SHP77 treated with DMSO at 0.1 percent for 48 hours (cell line): ENCODE results near the gene RIC8B.

Experiments
- DNase-seq: peaks from one replicate; lab custom pipeline; 2025; lab: John Stamatoyannopoulos, UW

Gene RIC8B

GRCh38 chr12:106758349-106759110 is 16.0 kb upstream of the RIC8B start:
- no peak for DNase-seq

GRCh38 chr12:106759526-106760183 is 14.8 kb upstream of the RIC8B start:
- DNase-seq, result no peak

- no peak for DNase-seq
Measured at GRCh38 chr12:106760184-106760531, 14.3 kb upstream of the RIC8B start.

- DNase-seq, result no peak
Measured at GRCh38 chr12:106764220-106764619, 10.3 kb upstream of the RIC8B start.

- DNase-seq, result peak; percentile 6
Measured at GRCh38 chr12:106764738-106765137, 9.7 kb upstream of the RIC8B start.

GRCh38 chr12:106766393-106766826 is 8.1 kb upstream of the RIC8B start:
- no peak for DNase-seq

GRCh38 chr12:106767206-106767605 is 7.3 kb upstream of the RIC8B start:
- DNase-seq, result no peak

GRCh38 chr12:106767954-106768822 is 6.3 kb upstream of the RIC8B start:
- DNase-seq, result no peak

- DNase-seq, result no peak
Measured at GRCh38 chr12:106769078-106769477, 5.4 kb upstream of the RIC8B start.

GRCh38 chr12:106769546-106769945 is 4.9 kb upstream of the RIC8B start:
- no peak for DNase-seq

- no peak for DNase-seq
Measured at GRCh38 chr12:106771425-106771824, 3.1 kb upstream of the RIC8B start.

GRCh38 chr12:106773286-106774004 is 1.0 kb upstream of the RIC8B start:
- peak; percentile 32 for DNase-seq

- DNase-seq, result no peak
Measured at GRCh38 chr12:106774808-106775524, 484 bp downstream of the RIC8B start.

GRCh38 chr12:106776897-106777296 is 2.4 kb downstream of the RIC8B start:
- DNase-seq, result no peak

GRCh38 chr12:106780010-106780631 is 5.6 kb downstream of the RIC8B start:
- DNase-seq, result no peak

GRCh38 chr12:106782619-106783018 is 8.1 kb downstream of the RIC8B start:
- no peak for DNase-seq

- DNase-seq, result no peak
Measured at GRCh38 chr12:106783515-106783914, 9.0 kb downstream of the RIC8B start.

- peak; percentile 43 for DNase-seq
Measured at GRCh38 chr12:106790020-106790419, 15.5 kb downstream of the RIC8B start.

- peak; percentile 14 for DNase-seq
Measured at GRCh38 chr12:106791531-106791930, 17.0 kb downstream of the RIC8B start.

- DNase-seq, result no peak
Measured at GRCh38 chr12:106794369-106794768, 19.9 kb downstream of the RIC8B start.

- DNase-seq, result no peak
Measured at GRCh38 chr12:106801167-106801708, 26.8 kb downstream of the RIC8B start.
